ENCODE measurements around the gene C19orf12.

- TF ChIP-seq CTCF (IDR thresholded peaks at IDR 0.05) (no peak), POLR2A (IDR thresholded peaks at IDR 0.05) (no peak)
These were observed 37.5 kb upstream of the C19orf12 start for GRCh38 chr19:29752450-29753025.

Measured in testis (tissue), 2 donors.